ENCODE measurements around the gene WBP2NL. TPM values are rescaled to one million over a fixed set of nuclear protein-coding genes. Genes with fewer than 3 reads are reported as not detected.

The WBP2NL gene
- total and polyA plus RNA-seq, 10 donors = 1.2 to 5.0 (median 1.8) TPM

DNA sequence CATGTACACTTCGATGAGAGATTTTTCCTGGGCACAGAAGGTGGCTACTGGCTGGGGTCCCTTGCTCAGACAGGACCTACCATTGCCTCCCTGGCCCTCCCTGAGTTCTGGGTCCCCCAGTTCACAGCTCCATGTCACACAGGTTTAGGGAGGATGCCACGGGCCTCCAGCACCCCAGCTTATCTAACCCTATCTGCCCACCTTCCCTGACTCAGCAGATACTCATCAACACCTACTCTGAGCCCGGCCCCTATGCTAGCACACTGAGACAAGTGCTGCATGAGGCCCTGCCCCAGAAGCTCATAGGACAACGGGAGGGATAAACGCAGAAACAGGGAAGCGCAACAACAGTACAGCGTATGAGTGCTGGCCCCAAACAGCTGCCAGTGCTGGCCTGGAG lies 62.5 kb downstream of the WBP2NL start:
- peaks cover 5 to 82% (median 55%) of the 10 kb centered on the region in 6 donors for H3K36me3 ChIP-seq
- WGBS, 5 donors = 91 to 97% (median 93%) methylated on average over 7 of the region's 7 CpGs
- TF ChIP-seq, protein P1, sequence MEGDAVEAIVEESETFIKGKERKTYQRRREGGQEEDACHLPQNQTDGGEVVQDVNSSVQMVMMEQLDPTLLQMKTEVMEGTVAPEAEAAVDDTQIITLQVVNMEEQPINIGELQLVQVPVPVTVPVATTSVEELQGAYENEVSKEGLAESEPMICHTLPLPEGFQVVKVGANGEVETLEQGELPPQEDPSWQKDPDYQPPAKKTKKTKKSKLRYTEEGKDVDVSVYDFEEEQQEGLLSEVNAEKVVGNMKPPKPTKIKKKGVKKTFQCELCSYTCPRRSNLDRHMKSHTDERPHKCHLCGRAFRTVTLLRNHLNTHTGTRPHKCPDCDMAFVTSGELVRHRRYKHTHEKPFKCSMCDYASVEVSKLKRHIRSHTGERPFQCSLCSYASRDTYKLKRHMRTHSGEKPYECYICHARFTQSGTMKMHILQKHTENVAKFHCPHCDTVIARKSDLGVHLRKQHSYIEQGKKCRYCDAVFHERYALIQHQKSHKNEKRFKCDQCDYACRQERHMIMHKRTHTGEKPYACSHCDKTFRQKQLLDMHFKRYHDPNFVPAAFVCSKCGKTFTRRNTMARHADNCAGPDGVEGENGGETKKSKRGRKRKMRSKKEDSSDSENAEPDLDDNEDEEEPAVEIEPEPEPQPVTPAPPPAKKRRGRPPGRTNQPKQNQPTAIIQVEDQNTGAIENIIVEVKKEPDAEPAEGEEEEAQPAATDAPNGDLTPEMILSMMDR (IDR thresholded peaks at IDR 0.05 in 8 of 11, conservative IDR thresholded peaks at IDR 0.05 in 3 of 11) = no peak
- TF ChIP-seq POLR2AphosphoS5 (IDR thresholded peaks at IDR 0.05) (no peak), POLR2A (IDR thresholded peaks at IDR 0.05) (no peak)

DNA sequence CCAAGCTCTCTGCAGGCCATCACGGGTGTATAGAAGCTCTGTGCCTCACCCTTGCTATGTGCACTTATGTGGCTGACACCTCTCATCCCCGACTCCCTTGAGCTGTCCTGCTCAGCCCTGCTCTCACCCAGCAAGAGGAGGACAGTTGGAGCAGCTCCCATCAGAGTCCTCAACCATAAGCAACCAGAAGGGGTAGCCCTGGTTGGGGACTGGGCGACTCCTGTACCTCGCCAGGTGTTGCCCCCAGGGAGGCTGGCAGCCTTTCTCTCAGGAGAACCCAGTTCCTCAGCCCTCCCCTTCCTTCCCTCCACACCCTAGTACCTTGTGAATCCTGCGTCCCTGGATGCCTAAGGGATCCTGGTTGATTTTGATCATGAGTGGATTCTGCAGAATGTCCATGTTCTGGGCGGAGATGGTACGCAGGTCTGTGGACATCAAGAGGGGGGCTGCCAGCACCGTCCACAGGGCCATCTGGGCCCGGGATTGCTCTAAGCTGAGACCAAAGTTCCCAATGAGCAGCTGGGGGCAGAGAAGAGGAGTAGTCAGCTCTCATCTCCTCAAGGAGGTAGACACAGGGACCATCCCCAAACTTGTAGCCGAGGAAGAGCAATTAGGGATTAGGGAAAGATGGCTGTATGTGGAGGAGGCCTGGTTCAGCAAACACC lies 64.0 kb downstream of the WBP2NL start:
- Histone ChIP-seq H3K36me3 (peaks cover 5 to 98% (median 70%) of the 10 kb centered on the region in 6 donors), H3K4me3 (no peak overlapping the region), H3K27me3 (replicated peaks in 1 of 7) (no peaks in the 10 kb centered on the region), H3K9me3 (peaks cover 0 to 9% (median 0%) of the 10 kb centered on the region in 8 donors), H3K4me1 (no peaks in the 10 kb centered on the region), H3K27ac (no peak overlapping the region)
- no peak for TF ChIP-seq POLR2A (IDR thresholded peaks at IDR 0.05)
- TF ChIP-seq, protein P1 (IDR thresholded peaks at IDR 0.05 in 8 of 11, conservative IDR thresholded peaks at IDR 0.05 in 3 of 11) = no peak
- TF ChIP-seq POLR2AphosphoS5 (IDR thresholded peaks at IDR 0.05) = no peak
- 93 to 96% (median 96%) methylated on average over 10 of the region's 10 CpGs for WGBS, 5 donors
- DNase-seq = peak; percentile 36
- intact Hi-C loops (cut with DNase I; ENCODE audit: low total_unique reads) = no loop called here

More for the DNA sequence above, 62.5 kb downstream of the WBP2NL start:
- H3K27ac ChIP-seq = no peak overlapping the region
- no peak overlapping the region for H3K4me3 ChIP-seq
- peaks cover 0 to 24% (median 15%) of the 10 kb centered on the region in 8 donors for H3K9me3 ChIP-seq
- intact Hi-C loops (cut with DNase I; ENCODE audit: low total_unique reads) = no loop called here
- peak; percentile 38 for DNase-seq
- no peaks in the 10 kb centered on the region for H3K4me1 ChIP-seq
- no peaks in the 10 kb centered on the region for H3K27me3 ChIP-seq (replicated peaks in 1 of 7)

DNA sequence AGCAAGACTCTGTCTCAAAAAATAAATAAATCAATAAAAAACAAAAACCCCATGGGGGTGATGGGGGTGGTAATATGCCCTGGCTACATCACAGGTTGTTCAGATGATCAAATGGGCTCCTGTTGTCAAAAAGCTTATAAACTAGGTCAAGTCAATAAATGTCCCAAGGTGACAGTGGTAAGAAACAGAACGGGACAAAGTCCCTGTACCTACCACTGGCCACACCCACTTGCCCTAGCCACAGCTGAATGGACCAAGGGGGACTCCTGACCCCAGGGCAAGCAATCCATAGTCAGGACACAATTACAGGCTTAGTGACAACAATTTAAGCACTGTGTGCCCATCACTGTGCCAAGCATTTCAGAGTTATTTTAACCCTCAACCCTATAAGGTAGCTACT lies 66.0 kb downstream of the WBP2NL start:
- peaks cover under 1 to 17% (median 6%) of the 10 kb centered on the region in 6 donors for H3K4me1 ChIP-seq
- WGBS, 5 donors = 89 to 100% (median 91%) methylated on average over 1 of the region's 1 CpG
- H3K27ac ChIP-seq = no peak overlapping the region
- H3K9me3 ChIP-seq = no peaks in the 10 kb centered on the region
- intact Hi-C loops (cut with DNase I; ENCODE audit: low total_unique reads) = no loop called here
- H3K27me3 ChIP-seq (replicated peaks in 1 of 7) = no peaks in the 10 kb centered on the region
- TF ChIP-seq, protein P1 (IDR thresholded peaks at IDR 0.05 in 8 of 11, conservative IDR thresholded peaks at IDR 0.05 in 3 of 11) = no peak
- TF ChIP-seq POLR2AphosphoS5 (IDR thresholded peaks at IDR 0.05) (no peak), POLR2A (IDR thresholded peaks at IDR 0.05) (no peak)
- H3K36me3 ChIP-seq = peaks cover 5 to 90% (median 67%) of the 10 kb centered on the region in 6 donors
- no peak for DNase-seq
- no peak overlapping the region for H3K4me3 ChIP-seq

DNA sequence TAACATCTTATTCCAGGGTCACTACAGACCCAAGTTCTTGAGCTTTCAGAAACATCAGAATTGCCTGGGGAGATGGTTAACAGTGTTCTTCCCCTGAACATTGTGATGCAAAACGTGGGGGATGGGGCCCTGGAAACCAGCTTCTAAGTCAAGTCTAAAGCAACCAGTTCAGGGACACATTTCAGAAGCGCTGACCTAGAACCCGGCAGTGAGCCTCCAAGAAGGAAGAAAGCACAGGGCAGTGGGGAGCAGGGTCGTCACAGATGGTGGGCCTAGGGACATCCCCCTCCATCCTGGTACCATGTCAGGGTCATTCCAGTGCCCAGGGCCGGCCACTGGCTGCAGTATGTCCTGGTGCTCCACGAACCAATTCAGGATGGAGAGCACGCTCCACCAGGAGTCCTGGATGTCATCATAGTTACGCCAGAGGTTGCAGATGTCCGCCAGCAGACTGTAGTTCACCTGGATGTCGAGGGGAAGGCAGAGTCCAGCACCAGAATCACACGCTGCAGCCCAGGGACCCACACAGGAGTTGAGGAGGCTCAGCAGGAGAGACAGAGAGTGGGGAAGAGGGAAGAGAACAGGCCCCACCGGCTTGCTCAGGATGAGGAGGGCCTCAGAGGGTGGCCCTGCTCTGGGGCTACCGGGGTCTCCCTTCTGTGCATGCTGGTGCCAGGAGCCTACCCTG lies 67.0 kb downstream of the WBP2NL start:
- Histone ChIP-seq H3K4me1 (peaks cover 6 to 26% (median 13%) of the 10 kb centered on the region in 6 donors), H3K27me3 (replicated peaks in 1 of 7) (no peaks in the 10 kb centered on the region), H3K27ac (no peak overlapping the region), H3K9me3 (no peaks in the 10 kb centered on the region), H3K4me3 (no peak overlapping the region), H3K36me3 (peaks cover 2 to 80% (median 58%) of the 10 kb centered on the region in 6 donors)
- intact Hi-C loops (cut with DNase I; ENCODE audit: low total_unique reads) = no loop called here
- WGBS, 5 donors = 84 to 94% (median 87%) methylated on average over 11 to 13 of the region's 13 CpGs
- TF ChIP-seq, protein P1 (IDR thresholded peaks at IDR 0.05 in 8 of 11, conservative IDR thresholded peaks at IDR 0.05 in 3 of 11) = no peak
- TF ChIP-seq POLR2A (IDR thresholded peaks at IDR 0.05) (no peak), POLR2AphosphoS5 (IDR thresholded peaks at IDR 0.05) (no peak)
- DNase-seq = peak; percentile 43

Measured in spleen (tissue), 11 donors.